GM18498 (cell line): Measurements from ENCODE around the gene TJP1.
A peak's percentile ranks its signal among the peaks of the same experiment; 100 is the strongest.
"Not testable (repeated sequence)": the region's sequence is repeated elsewhere in the genome, so short reads cannot be mapped to it uniquely, and the experiment has no call there.

ENCODE experiments used
- ATAC-seq: cut with Tn5 transposase; IDR thresholded peaks from one replicate; pipeline ENCODE4 v1.9.1; 2021; ENCODE audit warnings: mild to moderate bottlenecking, moderate library complexity; ENCODE audit not compliant: unreplicated experiment

Gene TJP1

GRCh38 chr15:29756358-29757267 lies 65.7 kb downstream of the TJP1 start:
- no peak for ATAC-seq

GRCh38 chr15:29754009-29754408 lies 68.3 kb downstream of the TJP1 start:
- ATAC-seq: not testable (repeated sequence)

- no peak for ATAC-seq
Measured at GRCh38 chr15:29753506-29753905, 68.8 kb downstream of the TJP1 start.

- ATAC-seq: no peak
Measured at GRCh38 chr15:29750754-29751153, 71.5 kb downstream of the TJP1 start.

GRCh38 chr15:29749365-29750086 lies 72.7 kb downstream of the TJP1 start:
- no peak for ATAC-seq

- ATAC-seq: no peak
Measured at GRCh38 chr15:29747837-29748417, 74.3 kb downstream of the TJP1 start.

GRCh38 chr15:29743475-29743874 lies 78.8 kb downstream of the TJP1 start:
- ATAC-seq: no peak

GRCh38 chr15:29740692-29741311 lies 81.5 kb downstream of the TJP1 start:
- ATAC-seq: no peak

GRCh38 chr15:29736744-29737020 lies 85.6 kb downstream of the TJP1 start:
- no peak for ATAC-seq

GRCh38 chr15:29736012-29736743 lies 86.1 kb downstream of the TJP1 start:
- ATAC-seq: peak; percentile 57

GRCh38 chr15:29734917-29735572 lies 87.2 kb downstream of the TJP1 start:
- no peak for ATAC-seq

- no peak for ATAC-seq
Measured at GRCh38 chr15:29731865-29732264, 90.4 kb downstream of the TJP1 start.

GRCh38 chr15:29730471-29730870 lies 91.8 kb downstream of the TJP1 start:
- not testable (repeated sequence) for ATAC-seq

- ATAC-seq: no peak
Measured at GRCh38 chr15:29728418-29728817, 93.8 kb downstream of the TJP1 start.

GRCh38 chr15:29727871-29728270 lies 94.4 kb downstream of the TJP1 start:
- no peak for ATAC-seq

- ATAC-seq: no peak
Measured at GRCh38 chr15:29726553-29726952, 95.7 kb downstream of the TJP1 start.

GRCh38 chr15:29724026-29724425 lies 98.2 kb downstream of the TJP1 start:
- no peak for ATAC-seq

- ATAC-seq: no peak
Measured at GRCh38 chr15:29713784-29714183, 108.5 kb downstream of the TJP1 start.

GRCh38 chr15:29712149-29712885 lies 110.0 kb downstream of the TJP1 start:
- no peak for ATAC-seq

- ATAC-seq: no peak
Measured at GRCh38 chr15:29711531-29711930, 110.7 kb downstream of the TJP1 start.
